Neural cell (in vitro differentiated cells): Measurements from ENCODE around the gene USP3. TPM values are rescaled to one million over a fixed set of nuclear protein-coding genes. Genes with fewer than 3 reads are reported as not detected.

Experiments used
- H2AFZ ChIP-seq: fragments of 200-600, 300-800 bp; sonication (generic), shearing (Covaris generic); 2 replicates; pipeline ENCODE4 v1.6.0; 2014; ENCODE audit warnings: low read depth, mild to moderate bottlenecking, antibody characterized with exemption, low read length, moderate library complexity
- H3F3A ChIP-seq: fragments of 200-600 bp; shearing (Covaris generic); 2 replicates; pipeline ENCODE4 v1.6.1; 2016; ENCODE audit warnings: mild to moderate bottlenecking, moderate library complexity, mixed read lengths, antibody characterized with exemption, low read length; ENCODE audit not compliant: insufficient read depth, poor library complexity, severe bottlenecking
- H3K27ac ChIP-seq: fragments of 200-600, 300-800 bp; sonication (generic), shearing (Covaris generic); 2 replicates; pipeline ENCODE4 v1.5.1; 2014; ENCODE audit warnings: mild to moderate bottlenecking, low read length, moderate library complexity
- H3K27me3 ChIP-seq: fragments of 300-800, 200-600 bp; sonication (generic), shearing (Covaris generic); 2 replicates; pipeline ENCODE4 v1.6.0; 2014; ENCODE audit warnings: mild to moderate bottlenecking, low read depth, low read length, moderate library complexity; ENCODE audit not compliant: insufficient read depth
- H3K36me3 ChIP-seq: fragments of 300-800, 200-600 bp; sonication (generic), shearing (Covaris generic); 2 replicates; pipeline ENCODE4 v1.5.1; 2014; ENCODE audit warnings: mild to moderate bottlenecking, antibody characterized with exemption, low read length, moderate library complexity; ENCODE audit not compliant: insufficient read depth
- H3K4me2 ChIP-seq: fragments of 300-800, 200-600 bp; sonication (generic), shearing (Covaris generic); 2 replicates; pipeline ENCODE4 v1.6.0; 2014; ENCODE audit warnings: mild to moderate bottlenecking, low read length
- H3K4me3 ChIP-seq: fragments of 300-800, 200-600 bp; sonication (generic), shearing (Covaris generic); 2 replicates; pipeline ENCODE4 v1.5.1; 2014; ENCODE audit warnings: mild to moderate bottlenecking, low read length, moderate library complexity
- H3K79me2 ChIP-seq: fragments of 200-600 bp; shearing (Covaris generic); replicated peaks from 2 replicates; pipeline ENCODE4 v1.6.0; 2014; ENCODE audit warnings: mild to moderate bottlenecking, low read length, moderate library complexity; ENCODE audit not compliant: insufficient read depth
- H3K9ac ChIP-seq: fragments of 300-800, 200-600 bp; sonication (generic), shearing (Covaris generic); 2 replicates; pipeline ENCODE4 v1.6.1; 2016; ENCODE audit warnings: mild to moderate bottlenecking, low read length, mixed read lengths
- H3K9me2 ChIP-seq: fragments of 200-600 bp; shearing (Covaris generic); 2 replicates; pipeline ENCODE4 v1.6.1; 2016; ENCODE audit warnings: mild to moderate bottlenecking, low read length, mixed read lengths; ENCODE audit not compliant: insufficient read depth
- H3K9me3 ChIP-seq: fragments of 200-600, 300-800 bp; sonication (generic), shearing (Covaris generic); 2 replicates; pipeline ENCODE4 v1.6.1; 2016; ENCODE audit warnings: mild to moderate bottlenecking, mixed run types, low read length, moderate library complexity, mixed read lengths
- H4K20me1 ChIP-seq: fragments of 200-600 bp; shearing (Covaris generic); 2 replicates; pipeline ENCODE4 v1.6.1; 2016; ENCODE audit warnings: mild to moderate bottlenecking, mixed run types; ENCODE audit not compliant: insufficient read depth
- CTCF ChIP-seq: fragments of 450-650 bp; IDR thresholded peaks from 2 replicates; pipeline ENCODE4 v1.5.1; 2014; ENCODE audit warnings: antibody characterized with exemption, mild to moderate bottlenecking, moderate library complexity; ENCODE audit not compliant: poor library complexity, severe bottlenecking
- EP300 ChIP-seq: fragments of 450-650 bp; conservative IDR thresholded peaks from 2 replicates; pipeline ENCODE4 v1.6.1; 2014; ENCODE audit warnings: antibody characterized with exemption, mild to moderate bottlenecking, moderate library complexity; ENCODE audit not compliant: poor library complexity, severe bottlenecking
- EZH2 ChIP-seq: fragments of 200-600, 300-800 bp; shearing (Covaris generic), sonication (generic); IDR thresholded peaks from 2 replicates; pipeline ENCODE4 v1.6.1; 2014; ENCODE audit warnings: antibody characterized with exemption, low read length, borderline replicate concordance, mild to moderate bottlenecking; ENCODE audit not compliant: insufficient read depth, poor library complexity, severe bottlenecking
- MXI1 ChIP-seq: fragments of 450-650 bp; conservative IDR thresholded peaks from 2 replicates; pipeline ENCODE4 v1.6.1; 2014; ENCODE audit warnings: antibody characterized with exemption, mild to moderate bottlenecking; ENCODE audit not compliant: poor library complexity, severe bottlenecking
- POLR2AphosphoS5 ChIP-seq: IDR thresholded peaks from 2 replicates; pipeline ENCODE4 v1.6.1; 2012
- RAD21 ChIP-seq: fragments of 450-650 bp; conservative IDR thresholded peaks from 2 replicates; pipeline ENCODE4 v1.6.1; 2014; ENCODE audit warnings: antibody characterized with exemption, mild to moderate bottlenecking, moderate library complexity
- REST ChIP-seq: IDR thresholded peaks from 2 replicates; pipeline ENCODE4 v1.6.1; 2012; ENCODE audit warnings: borderline replicate concordance
- SMC3 ChIP-seq: fragments of 450-650 bp; conservative IDR thresholded peaks from 2 replicates; pipeline ENCODE4 v1.6.1; 2014; ENCODE audit warnings: antibody characterized with exemption, mild to moderate bottlenecking, moderate library complexity; ENCODE audit not compliant: poor library complexity
- TAF1 ChIP-seq: IDR thresholded peaks from 2 replicates; pipeline ENCODE4 v1.6.1; 2012; ENCODE audit warnings: low read depth
- polyA plus RNA-seq: library from polyadenylated mRNA; depleted of rRNA; stranded (reverse); fragments of >200 nt; gene quantifications from 2 replicates; pipeline ENCODE4 v1.2.3, GENCODE V29; 2014

The USP3 gene
- polyA plus RNA-seq, 1 donor from 2014 or later = 68.0 TPM

- H3K27ac ChIP-seq = no peak overlapping the region
- H3K9me2 ChIP-seq = no peaks in the 10 kb centered on the region
- TF ChIP-seq EP300 = no peak
- TF ChIP-seq TAF1 = no peak
- TF ChIP-seq REST = no peak
- no peak for TF ChIP-seq MXI1
- TF ChIP-seq SMC3 = no peak
- TF ChIP-seq POLR2AphosphoS5 = no peak
- no peak for TF ChIP-seq RAD21
- no peak for TF ChIP-seq CTCF
- no peak for TF ChIP-seq EZH2
- peaks cover 16% of the 10 kb centered on the region for H3K36me3 ChIP-seq
- H2AFZ ChIP-seq = no peak overlapping the region
- H3K4me3 ChIP-seq = no peak overlapping the region
- H3F3A ChIP-seq = no peaks in the 10 kb centered on the region
- no peaks in the 10 kb centered on the region for H3K27me3 ChIP-seq
- no peak overlapping the region for H3K4me2 ChIP-seq
- H3K9ac ChIP-seq = no peak overlapping the region
- H3K79me2 ChIP-seq = peaks cover 21% of the 10 kb centered on the region
- no peaks in the 10 kb centered on the region for H4K20me1 ChIP-seq
- no peaks in the 10 kb centered on the region for H3K9me3 ChIP-seq
Observed at GRCh38 chr15:63554337-63554927, 50.0 kb downstream of the USP3 start.

- H4K20me1 ChIP-seq = no peaks in the 10 kb centered on the region
- peaks cover 16% of the 10 kb centered on the region for H3K36me3 ChIP-seq
- no peak for TF ChIP-seq EP300
- no peak for TF ChIP-seq REST
- TF ChIP-seq TAF1 = no peak
- no peak for TF ChIP-seq SMC3
- TF ChIP-seq EZH2 = no peak
- no peak for TF ChIP-seq RAD21
- TF ChIP-seq POLR2AphosphoS5 = no peak
- no peak for TF ChIP-seq MXI1
- no peak for TF ChIP-seq CTCF
- H3F3A ChIP-seq = no peaks in the 10 kb centered on the region
- H3K9ac ChIP-seq = no peak overlapping the region
- no peak overlapping the region for H3K4me2 ChIP-seq
- no peak overlapping the region for H2AFZ ChIP-seq
- H3K27me3 ChIP-seq = no peaks in the 10 kb centered on the region
- H3K9me3 ChIP-seq = no peaks in the 10 kb centered on the region
- no peaks in the 10 kb centered on the region for H3K9me2 ChIP-seq
- H3K27ac ChIP-seq = no peak overlapping the region
- peaks cover 14% of the 10 kb centered on the region for H3K79me2 ChIP-seq
- H3K4me3 ChIP-seq = no peak overlapping the region
Observed at GRCh38 chr15:63555507-63555906, 51.1 kb downstream of the USP3 start.
